Measurements from ENCODE around the gene DLG2.
"Not testable (repeated sequence)": the region's sequence is repeated elsewhere in the genome, so short reads cannot be mapped to it uniquely, and the experiment has no call there.

Gene DLG2

DNA sequence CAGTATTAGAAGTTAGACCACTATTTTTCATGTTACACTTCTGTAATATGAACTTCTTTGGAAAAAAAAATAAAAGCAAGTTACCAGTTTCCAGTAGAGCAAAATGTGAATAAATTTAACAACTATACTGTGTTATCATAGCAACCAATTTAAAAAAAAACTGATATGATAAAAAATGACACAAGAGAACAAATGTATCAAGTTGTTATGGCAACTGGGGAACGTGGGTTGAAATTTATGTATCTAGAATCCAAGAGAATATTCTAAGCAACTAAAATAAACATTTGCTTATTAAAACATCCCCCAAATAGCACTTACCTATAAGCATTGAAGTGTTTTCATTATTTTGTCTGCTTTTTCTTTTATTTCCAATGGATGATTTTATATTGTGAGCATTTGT lies 442.4 kb downstream of the DLG2 start:
- DNase-seq, result no peak

DNA sequence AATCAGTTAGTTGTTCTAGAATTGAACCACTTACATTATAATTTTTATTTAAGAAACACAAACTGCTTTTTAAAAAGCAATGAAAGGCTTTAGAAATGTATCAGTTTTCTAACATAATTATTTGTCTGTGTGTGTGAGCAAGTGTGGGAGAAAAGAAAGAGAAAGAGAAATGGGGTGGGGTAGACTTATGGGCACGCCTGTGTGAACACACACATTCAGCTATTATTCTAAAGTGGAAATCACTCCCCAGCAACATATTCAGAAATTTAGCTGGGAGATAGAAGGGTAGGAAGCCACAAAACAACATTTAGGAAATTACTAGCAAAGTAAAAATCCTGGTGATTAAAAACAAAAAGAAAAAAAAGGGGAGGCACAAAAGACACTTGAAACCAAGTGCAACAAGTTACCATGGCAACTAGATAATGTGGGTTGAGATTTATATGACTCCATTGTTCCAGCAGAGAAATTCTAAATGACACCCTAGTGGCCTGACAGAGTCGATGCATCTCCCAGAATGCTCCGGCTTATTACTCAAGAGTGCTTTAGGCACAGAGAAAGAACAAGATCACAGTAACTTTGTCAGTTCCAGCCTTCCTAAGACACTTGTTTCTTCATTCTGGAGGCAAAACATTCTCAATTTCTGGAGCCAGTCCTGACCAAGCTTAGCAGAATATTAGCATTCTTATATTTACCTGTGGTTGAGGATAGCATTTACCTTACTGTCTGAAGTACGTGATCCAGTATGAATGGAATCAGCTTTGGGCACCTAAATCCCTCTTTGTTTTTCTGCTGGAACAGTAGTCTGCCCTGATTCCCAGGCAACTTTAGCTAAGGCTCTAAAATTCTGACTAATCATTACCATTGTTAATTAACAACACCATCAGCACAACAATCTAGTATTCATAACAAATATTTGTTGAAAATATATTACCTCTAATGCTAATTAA lies 444.4 kb downstream of the DLG2 start:
- DNase-seq, result peak; percentile 24

- no peak for DNase-seq
Observed at GRCh38 chr11:85180528-85180927, 446.6 kb downstream of the DLG2 start.

DNA sequence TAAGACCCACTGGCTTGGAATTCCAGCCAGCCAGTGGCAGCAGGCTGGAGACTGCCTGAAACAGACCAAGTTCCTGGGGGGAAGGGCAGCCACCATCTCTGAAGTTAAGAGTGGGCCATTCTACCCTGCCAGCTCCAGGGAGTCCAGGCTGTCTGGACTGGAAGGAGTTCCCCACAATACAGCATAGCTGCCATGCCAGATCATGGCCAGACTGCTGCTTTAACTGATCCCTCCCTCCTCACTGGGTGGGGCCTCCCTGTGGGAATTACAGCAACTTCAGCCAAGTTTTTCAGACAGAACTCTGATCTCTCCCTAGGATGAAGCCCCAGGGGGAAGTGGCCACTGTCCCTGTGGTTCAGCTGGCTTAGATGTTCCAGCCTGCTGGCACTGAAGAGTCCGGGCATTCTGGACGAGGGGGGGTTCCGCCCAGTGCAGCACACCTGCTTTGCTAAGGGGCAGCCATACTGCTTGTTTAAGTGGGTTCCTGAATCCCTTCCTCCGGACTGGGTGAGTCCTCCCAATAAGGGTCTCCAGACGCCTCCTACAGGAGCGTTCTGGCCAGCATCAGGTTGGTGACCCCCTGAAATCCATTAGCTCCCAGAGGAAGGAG lies 455.4 kb downstream of the DLG2 start:
- DNase-seq, result no peak

- DNase-seq, result no peak
Observed at GRCh38 chr11:85170184-85170583, 457.0 kb downstream of the DLG2 start.

- DNase-seq, result no peak
Observed at GRCh38 chr11:85167471-85167870, 459.7 kb downstream of the DLG2 start.

DNA sequence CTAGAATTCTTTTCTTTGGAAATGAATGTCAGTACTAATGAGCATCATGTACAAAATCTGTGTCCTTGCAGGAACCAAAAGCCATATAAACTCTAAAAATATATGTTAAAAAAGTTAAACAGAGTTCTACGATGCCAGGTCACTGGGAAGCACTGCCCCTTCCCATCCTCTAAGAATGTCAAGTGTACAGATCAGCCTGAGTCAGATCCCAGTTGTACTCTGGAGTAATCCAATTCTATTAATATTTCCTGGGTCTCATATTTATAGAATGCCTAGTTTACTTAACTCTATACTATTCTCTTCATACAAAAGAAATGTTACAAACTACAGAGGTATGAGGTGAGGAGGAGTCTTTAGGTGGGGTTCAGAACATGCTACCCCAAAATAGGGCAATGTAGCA lies 460.1 kb downstream of the DLG2 start:
- no peak for DNase-seq

DNA sequence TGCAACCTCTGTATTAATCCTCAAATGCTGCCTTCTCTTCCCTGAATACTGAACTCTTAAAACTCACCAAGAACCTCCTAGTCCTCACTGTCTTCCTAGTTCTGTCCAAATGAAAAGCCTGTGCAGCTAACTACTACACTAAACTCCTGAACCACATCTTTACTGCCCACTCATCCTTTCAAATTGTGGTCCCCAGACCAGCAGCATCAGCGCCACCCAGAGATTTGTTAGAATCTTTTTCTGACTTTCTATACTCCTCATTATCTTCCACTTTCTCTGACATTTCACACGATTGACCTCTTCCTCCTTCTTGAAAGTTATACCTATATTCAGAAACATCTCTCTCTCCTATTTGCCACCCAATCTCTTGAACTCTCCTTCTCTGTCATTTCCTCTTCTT lies 461.3 kb downstream of the DLG2 start:
- DNase-seq, result no peak

GRCh38 chr11:85164743-85165142 lies 462.4 kb downstream of the DLG2 start:
- DNase-seq, result no peak

DNA sequence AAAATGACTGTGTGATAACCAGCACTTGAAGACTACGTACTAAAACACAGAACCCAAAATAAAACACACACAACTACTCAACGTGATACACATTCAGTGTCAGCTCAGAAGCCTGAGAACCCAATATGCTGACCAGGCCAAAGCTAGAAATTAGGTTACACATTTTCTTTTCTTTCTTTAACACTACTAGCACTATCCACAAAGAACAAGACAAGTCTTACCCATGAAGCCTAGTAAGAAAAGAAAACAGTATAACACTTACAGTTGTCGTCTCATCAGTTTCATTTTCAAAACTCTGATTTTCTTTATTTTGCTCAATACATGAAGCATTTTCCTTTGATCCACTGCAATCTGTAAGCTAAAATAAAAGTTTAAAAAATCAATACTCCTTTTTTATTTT lies 472.9 kb downstream of the DLG2 start:
- no peak for DNase-seq

DNA sequence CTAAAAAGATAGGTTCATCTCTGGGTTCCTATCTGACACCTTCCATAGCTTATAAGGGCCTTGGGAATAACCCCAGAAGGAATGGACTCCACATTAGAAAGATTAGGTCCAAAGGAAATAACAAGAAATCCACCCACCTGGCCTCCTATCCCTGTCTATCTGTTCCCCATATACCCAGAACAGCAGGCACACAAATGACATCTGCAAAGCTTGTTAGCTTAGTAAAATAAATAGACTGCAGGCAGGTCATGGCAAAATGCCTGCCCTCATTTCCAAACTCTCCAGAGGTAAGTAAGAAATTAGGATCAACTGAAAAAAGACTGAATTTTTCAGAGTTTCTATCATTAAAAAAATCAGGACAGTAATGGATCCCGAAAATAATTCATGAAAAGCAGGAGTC lies 489.5 kb downstream of the DLG2 start:
- no peak for DNase-seq

DNA sequence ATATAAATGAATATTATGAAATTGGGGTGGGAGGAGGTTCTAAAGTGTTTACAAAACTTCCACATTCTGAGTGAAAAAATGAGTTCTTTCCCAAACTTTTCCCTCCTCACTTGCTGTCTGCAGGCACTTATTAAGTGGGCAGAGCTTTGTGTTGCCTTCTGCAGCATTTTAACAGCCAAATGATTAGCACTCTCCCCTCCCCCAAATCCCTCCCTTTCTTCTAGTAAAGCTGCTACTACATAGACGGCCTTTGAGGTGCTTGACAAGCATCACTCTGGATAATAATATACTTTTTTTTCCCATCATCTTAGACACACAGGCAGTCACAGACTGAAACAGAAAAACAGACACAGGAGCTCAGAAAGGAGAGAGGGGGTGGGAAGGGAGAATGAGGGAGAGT lies 493.5 kb downstream of the DLG2 start:
- no peak for DNase-seq

DNA sequence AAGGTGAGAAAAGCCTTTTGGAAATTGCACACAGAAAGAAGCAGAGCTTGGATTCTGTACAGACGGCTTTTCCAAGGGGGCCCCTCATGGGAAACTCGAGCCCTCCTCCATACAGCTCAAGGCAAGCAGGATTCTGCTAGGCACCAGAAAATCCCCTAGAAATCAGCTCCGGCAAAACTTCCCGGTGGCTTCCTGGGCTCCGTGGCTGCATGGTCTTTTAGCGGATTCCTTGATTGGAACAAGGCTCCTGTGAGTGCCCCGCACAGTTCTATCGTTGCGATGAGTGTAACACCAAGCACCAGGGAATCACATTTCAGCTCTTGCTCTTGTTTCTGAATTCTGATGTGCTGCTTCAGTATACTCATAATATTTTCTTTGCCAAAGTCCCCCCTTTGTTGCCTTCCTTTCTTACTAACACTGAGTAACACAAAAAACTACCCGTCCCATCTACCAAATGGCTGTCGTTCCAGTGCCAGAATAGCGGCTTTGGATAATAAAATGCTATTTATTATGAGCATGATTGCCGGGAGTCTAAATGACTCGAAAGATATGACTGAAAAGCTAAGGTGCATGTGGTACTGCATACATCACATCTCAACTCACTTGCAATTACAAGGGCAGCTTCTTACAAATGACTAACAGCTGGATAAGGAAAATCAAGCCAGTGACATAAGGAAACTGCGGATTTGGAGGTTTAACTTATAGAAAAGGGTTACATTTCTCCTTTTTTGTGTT lies 494.1 kb downstream of the DLG2 start:
- no peak for DNase-seq

- DNase-seq, result no peak
Observed at GRCh38 chr11:85127349-85127748, 499.8 kb downstream of the DLG2 start.

GRCh38 chr11:85123752-85124231 lies 503.4 kb downstream of the DLG2 start:
- DNase-seq, result no peak

DNA sequence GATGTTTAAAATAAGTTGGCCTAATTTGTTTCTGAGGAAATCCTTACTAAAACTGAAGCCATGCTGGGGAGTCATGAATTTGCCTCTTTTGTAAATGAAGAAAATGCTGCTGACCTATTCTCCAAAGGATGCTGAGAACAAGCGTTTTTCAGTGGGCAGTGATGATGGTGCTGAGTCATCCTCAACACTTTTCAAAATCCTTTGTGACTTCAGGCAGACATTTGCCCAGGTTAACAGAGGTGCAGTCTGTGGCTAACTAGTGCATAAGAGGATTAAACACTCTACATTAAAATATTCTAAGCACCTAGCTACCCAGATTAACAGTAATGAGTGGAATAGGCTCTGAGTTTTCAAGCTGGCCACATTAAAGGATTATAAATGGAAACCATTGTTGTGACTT lies 509.0 kb downstream of the DLG2 start:
- no peak for DNase-seq

DNA sequence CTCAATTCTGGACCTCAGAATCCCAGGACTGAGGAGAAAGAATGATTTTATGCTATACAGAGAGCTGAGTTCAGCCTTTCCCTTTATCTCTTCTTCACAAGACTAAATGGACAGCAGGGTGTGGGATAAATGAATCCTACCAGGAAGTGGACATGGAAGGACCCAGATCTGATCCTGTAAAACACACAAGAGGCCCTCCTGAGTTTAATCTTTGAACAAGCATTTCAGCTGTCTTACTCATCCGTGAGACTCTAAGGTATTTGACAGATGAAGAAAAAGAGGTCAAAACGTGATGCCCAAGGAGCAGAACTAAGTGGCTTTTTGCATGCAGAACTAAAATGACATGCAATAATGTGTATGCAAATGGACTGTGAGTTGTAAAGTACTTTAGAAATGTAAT lies 511.3 kb downstream of the DLG2 start:
- no peak for DNase-seq

DNA sequence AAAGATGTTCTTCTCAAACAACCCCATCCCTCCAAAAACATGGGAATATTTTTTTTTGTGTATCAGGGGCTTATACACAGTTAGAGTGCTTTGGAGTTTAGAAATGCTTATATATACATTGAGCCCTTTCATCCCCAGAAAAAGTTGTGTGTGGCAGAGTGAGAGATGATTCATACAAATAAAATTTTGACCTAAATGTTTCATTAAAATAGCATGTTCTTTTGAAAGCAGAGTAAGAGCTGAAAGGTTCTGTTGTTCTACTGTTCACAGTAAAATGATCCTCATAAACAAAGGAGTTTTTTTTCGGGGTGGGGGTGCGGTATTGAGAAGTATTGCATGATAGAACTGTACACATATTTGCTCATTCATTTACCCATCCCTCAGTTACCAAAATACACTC lies 512.4 kb downstream of the DLG2 start:
- no peak for DNase-seq

- DNase-seq, result not testable (repeated sequence)
Observed at GRCh38 chr11:85110246-85110645, 516.9 kb downstream of the DLG2 start.

DNA sequence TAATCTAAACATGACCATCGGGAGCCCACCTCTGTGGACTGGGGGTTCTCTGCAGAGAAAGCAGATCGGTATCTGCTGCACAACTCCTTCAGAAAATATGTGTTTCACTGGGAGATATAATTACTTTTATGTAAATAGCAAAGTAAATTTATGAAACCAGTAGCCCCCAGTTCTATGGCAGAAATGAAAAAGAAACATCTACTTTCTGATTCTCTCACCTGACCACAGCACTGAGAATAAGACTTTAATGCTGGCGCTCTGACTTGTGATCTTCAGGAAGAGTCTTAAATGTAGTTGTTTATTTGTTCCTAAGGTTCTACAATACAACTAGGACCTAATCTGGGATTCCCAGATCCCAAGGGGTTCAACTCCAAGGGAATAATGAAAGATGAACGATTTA lies 518.0 kb downstream of the DLG2 start:
- DNase-seq, result no peak

DNA sequence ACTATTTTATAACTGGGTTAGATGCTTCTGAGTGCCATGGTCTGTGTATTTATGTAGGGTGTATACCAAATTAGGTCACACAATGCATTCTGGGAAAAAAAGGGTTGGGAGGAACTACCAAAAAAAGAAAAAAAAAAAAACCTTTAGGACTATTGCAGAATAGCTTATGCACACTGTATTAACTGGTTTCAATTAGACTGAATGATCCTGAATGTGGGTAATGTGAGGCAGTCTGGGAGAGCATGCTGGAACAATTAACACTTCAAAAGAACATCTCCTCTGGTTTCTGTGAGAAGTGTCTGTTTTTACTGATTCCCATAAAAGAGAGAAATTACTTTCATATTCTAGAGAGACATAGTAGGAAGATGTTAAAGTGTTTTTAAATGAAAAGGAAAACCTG lies 521.3 kb downstream of the DLG2 start:
- no peak for DNase-seq

DNA sequence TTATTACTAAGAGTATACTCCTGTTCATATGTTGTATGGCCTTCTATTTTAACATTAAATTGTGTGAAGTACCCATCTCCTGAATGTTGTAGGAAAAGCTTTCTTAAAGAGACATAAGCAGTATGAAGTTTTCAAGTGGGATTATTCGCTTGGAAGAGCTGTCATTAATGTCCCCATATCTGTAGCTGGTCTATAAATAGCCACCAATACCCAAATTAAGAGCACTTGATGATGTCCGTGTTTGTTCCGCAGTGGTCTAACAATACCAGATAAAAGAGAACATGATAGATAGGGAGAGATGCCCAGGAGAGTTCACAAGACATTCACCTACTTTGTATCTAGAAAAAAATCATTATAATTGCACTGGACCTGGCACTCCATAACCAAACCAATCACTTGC lies 527.6 kb downstream of the DLG2 start:
- no peak for DNase-seq

DNA sequence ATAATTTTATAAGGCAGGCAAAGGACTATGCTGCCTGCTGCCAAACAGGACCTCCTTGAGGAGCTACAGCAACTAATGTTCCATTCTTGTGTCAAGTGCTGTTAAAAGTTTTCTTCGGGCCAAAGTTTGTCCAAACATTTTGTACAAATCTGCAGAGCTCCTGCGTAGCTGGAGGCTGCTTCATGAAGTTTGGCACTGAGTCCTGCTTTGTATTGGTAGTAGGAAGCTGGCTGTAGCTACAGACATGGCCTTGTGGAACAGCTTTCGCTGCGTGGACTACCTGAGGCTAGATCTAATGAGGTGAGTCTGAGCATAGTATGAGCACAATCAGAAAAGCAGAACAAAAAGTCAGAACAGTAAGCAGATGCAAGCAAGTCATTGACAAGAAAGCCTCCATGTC lies 528.1 kb downstream of the DLG2 start:
- no peak for DNase-seq

- DNase-seq, result no peak
Observed at GRCh38 chr11:85096939-85097338, 530.2 kb downstream of the DLG2 start.
